Testis (tissue), 3 donors: ENCODE results near the gene MARK1. TPM values are rescaled to one million over a fixed set of nuclear protein-coding genes. Genes with fewer than 3 reads are reported as not detected.

Source experiments
- DNase-seq: peaks from one replicate; pipeline ENCODE4 v3.0.0-alpha.2; 2019
- H3K27ac ChIP-seq, 2 donors: fragments of 200-600 bp; sonication (generic); one replicate each; pipeline ENCODE4 v1.5.1; 2019
- H3K27me3 ChIP-seq: fragments of 200-600 bp; sonication (generic); one replicate; pipeline ENCODE4 v1.5.1; 2019
- H3K36me3 ChIP-seq: fragments of 200-600 bp; sonication (generic); one replicate; pipeline ENCODE4 v1.5.1; 2017; ENCODE audit warnings: low read depth; ENCODE audit errors: missing control alignments
- H3K4me1 ChIP-seq: fragments of 200-600 bp; sonication (generic); one replicate; pipeline ENCODE4 v1.5.1; 2019
- H3K4me3 ChIP-seq, 2 donors: fragments of 200-600 bp; sonication (generic); one replicate each; pipeline ENCODE4 v1.5.1; 2017 to 2019
- H3K9me3 ChIP-seq: fragments of 200-600 bp; sonication (generic); one replicate; pipeline ENCODE4 v1.5.1; 2017
- POLR2A ChIP-seq: fragments of 450-650 bp; IDR thresholded peaks from one replicate; pipeline ENCODE4 v1.6.1; 2017; ENCODE audit warnings: antibody characterized with exemption, mild to moderate bottlenecking, moderate library complexity
- WGBS, 2 donors: methylation state at CpG; one replicate each; pipeline ENCODE4 v1.1.5; 2018; 5-methylcytosine and 5-hydroxymethylcytosine counted together
- intact Hi-C: fragments of 100-400 bp; cut with DNase I; formaldehyde crosslinking; loops from one replicate; pipeline ENCODE4 v1.15.1; 2023; ENCODE audit warnings: low total_unique reads
- polyA plus RNA-seq: library from polyadenylated mRNA; stranded (reverse); fragments of 350-450 nt; fragmentation: Illumina TruSeq; extraction: RNeasy Lipid Tissue Mini Kit (QIAGEN cat#74804); gene quantifications from one replicate; pipeline ENCODE4 v1.2.3, GENCODE V29; 2014; ENCODE audit warnings: low read depth, low replicate concordance; ENCODE audit not compliant: insufficient read depth
- total RNA-seq, 2 donors: library from RNA; depleted of rRNA; stranded (reverse); fragments of >200 nt; gene quantifications; one replicate each; pipeline ENCODE4 v1.2.3, GENCODE V29; 2016
- TF ChIP-seq, protein P1 (sequence below), 3 experiments: fragments of 450-650 bp in 2 of 3; fragments of 200-600 bp in 1 of 3; sonication (generic) in 1 of 3; IDR thresholded peaks; one replicate each; pipeline ENCODE4 v1.5.1; 2016 to 2019; ENCODE audit warnings: antibody characterized with exemption in 3 of 3, mild to moderate bottlenecking in 2 of 3, moderate library complexity in 1 of 3

The MARK1 gene
- total and polyA plus RNA-seq, 3 donors from 2014 or later, result 25.5 to 49.6 (median 31.2) TPM

DNA sequence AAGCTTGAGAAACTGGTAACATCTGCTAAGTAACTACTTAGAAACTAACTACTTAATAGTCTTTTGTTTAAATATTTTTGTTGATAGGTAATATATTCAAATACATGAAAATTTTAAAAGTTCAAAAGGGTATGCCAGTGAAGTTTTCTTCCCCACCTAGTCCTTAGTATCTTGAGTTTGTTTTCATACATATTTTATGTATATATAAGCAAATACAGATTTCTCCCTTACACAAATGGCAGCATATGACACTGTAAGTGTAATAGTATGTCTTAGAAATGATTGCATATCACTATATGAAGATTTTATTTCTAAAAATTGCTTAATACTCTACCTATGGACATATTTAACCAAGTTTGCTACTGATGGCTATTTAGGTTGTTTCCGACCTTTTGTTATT, 38.9 kb downstream of the MARK1 start:
- intact Hi-C loops, result no loop called here
- 94 to 97% methylated on average over 1 of the region's 1 CpG for WGBS, 2 donors
- Histone ChIP-seq H3K4me3 (no peak overlapping the region), H3K27me3 (no peaks in the 10 kb centered on the region), H3K27ac (no peak overlapping the region), H3K9me3 (no peaks in the 10 kb centered on the region), H3K36me3 (no peaks in the 10 kb centered on the region), H3K4me1 (no peaks in the 10 kb centered on the region)
- no peak for DNase-seq
- TF ChIP-seq, protein P1, sequence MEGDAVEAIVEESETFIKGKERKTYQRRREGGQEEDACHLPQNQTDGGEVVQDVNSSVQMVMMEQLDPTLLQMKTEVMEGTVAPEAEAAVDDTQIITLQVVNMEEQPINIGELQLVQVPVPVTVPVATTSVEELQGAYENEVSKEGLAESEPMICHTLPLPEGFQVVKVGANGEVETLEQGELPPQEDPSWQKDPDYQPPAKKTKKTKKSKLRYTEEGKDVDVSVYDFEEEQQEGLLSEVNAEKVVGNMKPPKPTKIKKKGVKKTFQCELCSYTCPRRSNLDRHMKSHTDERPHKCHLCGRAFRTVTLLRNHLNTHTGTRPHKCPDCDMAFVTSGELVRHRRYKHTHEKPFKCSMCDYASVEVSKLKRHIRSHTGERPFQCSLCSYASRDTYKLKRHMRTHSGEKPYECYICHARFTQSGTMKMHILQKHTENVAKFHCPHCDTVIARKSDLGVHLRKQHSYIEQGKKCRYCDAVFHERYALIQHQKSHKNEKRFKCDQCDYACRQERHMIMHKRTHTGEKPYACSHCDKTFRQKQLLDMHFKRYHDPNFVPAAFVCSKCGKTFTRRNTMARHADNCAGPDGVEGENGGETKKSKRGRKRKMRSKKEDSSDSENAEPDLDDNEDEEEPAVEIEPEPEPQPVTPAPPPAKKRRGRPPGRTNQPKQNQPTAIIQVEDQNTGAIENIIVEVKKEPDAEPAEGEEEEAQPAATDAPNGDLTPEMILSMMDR (IDR thresholded peaks at IDR 0.05), result no peak
- no peak for TF ChIP-seq POLR2A

DNA sequence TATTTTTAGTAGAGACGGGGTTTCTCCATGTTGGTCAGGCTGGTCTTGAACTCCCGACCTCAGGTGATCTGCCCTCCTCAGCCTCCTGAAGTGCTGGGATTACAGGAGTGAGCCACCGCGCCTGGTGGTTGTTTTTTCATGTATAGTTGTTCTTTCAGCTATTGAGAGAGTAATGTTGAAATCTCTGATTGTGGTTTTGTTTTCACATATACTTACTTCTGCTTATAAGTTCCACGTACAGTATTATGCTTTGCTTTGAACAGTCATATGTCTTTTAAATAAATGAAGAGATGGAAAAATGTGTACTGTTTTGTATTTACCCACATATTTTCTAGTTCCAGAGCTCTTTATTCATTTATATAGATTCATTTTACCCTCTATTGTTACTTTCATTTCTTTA, 44.5 kb downstream of the MARK1 start:
- Histone ChIP-seq H3K27me3 (no peaks in the 10 kb centered on the region), H3K4me1 (no peaks in the 10 kb centered on the region), H3K36me3 (no peaks in the 10 kb centered on the region), H3K4me3 (no peak overlapping the region), H3K9me3 (no peaks in the 10 kb centered on the region), H3K27ac (no peak overlapping the region)
- intact Hi-C loops, result no loop called here
- DNase-seq, result no peak
- 92 to 93% methylated on average over 5 of the region's 5 CpGs for WGBS, 2 donors
- TF ChIP-seq POLR2A, result no peak
- TF ChIP-seq, protein P1 (IDR thresholded peaks at IDR 0.05), result no peak

DNA sequence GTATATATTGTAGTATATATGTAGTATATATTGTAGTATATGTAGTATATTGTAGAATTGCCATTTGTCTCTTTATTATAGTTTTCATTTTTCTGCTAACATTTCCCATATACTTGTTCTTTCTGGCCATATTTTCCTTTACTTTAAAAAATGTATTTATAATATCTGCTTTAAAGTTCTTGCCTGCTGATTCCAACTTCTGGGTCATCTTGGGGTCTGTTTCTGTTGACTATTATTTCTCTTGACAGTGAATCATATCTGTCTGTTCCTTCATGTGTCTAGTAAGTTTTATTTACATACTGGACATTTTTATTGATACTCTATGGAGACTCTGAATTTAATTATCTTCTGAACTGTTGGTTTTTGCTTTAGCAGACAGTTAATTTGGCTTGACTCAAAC, 45.9 kb downstream of the MARK1 start:
- Histone ChIP-seq H3K4me1 (no peaks in the 10 kb centered on the region), H3K27me3 (no peaks in the 10 kb centered on the region), H3K27ac (no peak overlapping the region), H3K9me3 (no peaks in the 10 kb centered on the region), H3K36me3 (no peaks in the 10 kb centered on the region), H3K4me3 (no peak overlapping the region)
- intact Hi-C loops, result no loop called here
- TF ChIP-seq, protein P1 (IDR thresholded peaks at IDR 0.05), result no peak
- no peak for TF ChIP-seq POLR2A
- no peak for DNase-seq

DNA sequence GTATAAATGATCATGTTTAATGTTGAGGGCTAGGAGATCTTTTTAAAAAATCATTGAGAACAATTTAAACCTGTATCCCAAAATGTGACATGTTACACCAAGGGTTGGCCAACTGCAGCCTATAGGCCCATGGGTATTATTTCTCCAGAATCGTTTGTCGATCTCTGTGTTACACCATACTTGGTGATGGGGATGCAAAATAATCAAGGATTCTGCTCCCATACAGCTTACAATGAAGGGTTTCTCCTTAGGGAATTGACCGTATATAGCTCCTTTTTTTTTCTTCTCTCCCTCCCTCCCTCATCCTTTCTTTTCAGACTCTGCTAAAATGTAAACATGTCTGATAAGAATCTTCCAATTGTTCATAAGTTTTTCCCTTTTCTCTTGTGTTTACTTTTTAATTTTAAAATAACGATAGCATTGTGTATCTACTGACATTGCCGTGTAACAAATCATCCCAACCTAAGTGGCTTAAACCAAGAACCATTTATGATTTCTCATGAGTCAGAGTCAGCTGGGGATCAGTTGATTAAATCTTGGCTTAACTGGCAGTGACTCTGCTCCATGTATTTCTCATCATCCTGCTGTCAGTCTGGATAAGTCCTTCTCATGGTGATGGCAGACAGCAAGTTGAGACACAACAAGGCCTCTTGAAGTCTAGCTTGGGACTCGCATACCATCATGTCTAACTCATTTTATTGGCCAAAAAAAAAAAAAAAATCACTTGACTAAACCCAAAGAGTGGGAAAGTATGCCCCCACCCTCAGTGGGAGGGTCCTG, 48.0 kb downstream of the MARK1 start:
- 92 to 96% methylated on average over 6 of the region's 6 CpGs for WGBS, 2 donors
- Histone ChIP-seq H3K27ac (no peak overlapping the region), H3K9me3 (no peaks in the 10 kb centered on the region), H3K27me3 (no peaks in the 10 kb centered on the region), H3K36me3 (no peaks in the 10 kb centered on the region), H3K4me3 (no peak overlapping the region), H3K4me1 (no peaks in the 10 kb centered on the region)
- TF ChIP-seq, protein P1 (IDR thresholded peaks at IDR 0.05), result no peak
- TF ChIP-seq POLR2A, result no peak
- DNase-seq, result no peak
- intact Hi-C loops, result no loop called here

DNA sequence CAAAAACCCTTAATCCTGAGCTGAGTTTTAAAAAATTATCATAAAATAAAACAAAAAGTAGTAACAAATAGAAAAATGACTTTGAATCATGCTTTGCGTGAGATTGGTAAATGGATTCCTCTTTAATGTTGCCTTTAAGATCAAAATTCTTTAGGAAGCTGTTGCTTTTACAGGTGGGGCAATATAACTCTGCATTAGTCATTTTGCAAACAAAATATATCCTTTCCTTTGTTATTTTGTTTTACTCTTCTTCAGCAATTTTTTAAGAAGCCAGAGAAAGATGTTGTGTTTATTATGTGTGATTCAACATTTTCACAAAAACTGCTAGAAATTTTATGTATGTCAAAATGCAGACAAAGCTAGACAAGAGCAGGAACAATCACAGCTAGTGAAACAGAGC, 50.0 kb downstream of the MARK1 start:
- no peaks in the 10 kb centered on the region for H3K27me3 ChIP-seq
- no peaks in the 10 kb centered on the region for H3K4me1 ChIP-seq
- TF ChIP-seq POLR2A, result no peak
- TF ChIP-seq, protein P1 (IDR thresholded peaks at IDR 0.05), result no peak
- no peak overlapping the region for H3K4me3 ChIP-seq
- WGBS, 2 donors, result 96 to 97% methylated on average over 1 of the region's 1 CpG
- no peaks in the 10 kb centered on the region for H3K36me3 ChIP-seq
- intact Hi-C loops, result no loop called here
- no peak overlapping the region for H3K27ac ChIP-seq
- H3K9me3 ChIP-seq, result no peaks in the 10 kb centered on the region
- DNase-seq, result no peak
